Effector CD4-positive, alpha-beta T cell (primary cell): ENCODE results near the gene RBMY1J. TPM values are rescaled to one million over a fixed set of nuclear protein-coding genes. Genes with fewer than 3 reads are reported as not detected.
"Not testable (repeated sequence)": the region's sequence is repeated elsewhere in the genome, so short reads cannot be mapped to it uniquely, and the experiment has no call there.

Experiments
- DNase-seq: peaks from one replicate; pipeline ENCODE4 v3.0.0-alpha.2; 2020
- total RNA-seq: gene quantifications from one replicate; lab custom pipeline; 2026; lab: John Stamatoyannopoulos, UW

Gene RBMY1J
- total RNA-seq, result not detected

- not testable (repeated sequence) for DNase-seq
Measured at GRCh38 chrY:22403110-22403509, at the start of gene RBMY1J. Gene RBMY1J (plus strand): TSS chrY:22403410. CDS start chrY:22405448, 2,038 bp downstream.

- no peak for DNase-seq
Measured at GRCh38 chrY:22367416-22367815, 35.8 kb upstream of the RBMY1J start.

- no peak for DNase-seq
Measured at GRCh38 chrY:22370623-22371022, 32.6 kb upstream of the RBMY1J start.

- no peak for DNase-seq
Measured at GRCh38 chrY:22373494-22373893, 29.7 kb upstream of the RBMY1J start.

- not testable (repeated sequence) for DNase-seq
Measured at GRCh38 chrY:22444718-22445396, 41.6 kb downstream of the RBMY1J start.

- not testable (repeated sequence) for DNase-seq
Measured at GRCh38 chrY:22455522-22455921, 52.3 kb downstream of the RBMY1J start.

- DNase-seq, result not testable (repeated sequence)
Measured at GRCh38 chrY:22461962-22462361, 58.8 kb downstream of the RBMY1J start.
